Fibroblast of skin of right biceps (primary cell): ENCODE results near the gene FAM13B.

Experiments
- DNase-seq: peaks from one replicate; pipeline ENCODE4 v3.0.0-alpha.2; 2013

FAM13B gene

GRCh38 chr5:137890845-137891244 is 142.0 kb downstream of the FAM13B start:
- no peak for DNase-seq

GRCh38 chr5:137888863-137889759 is 143.8 kb downstream of the FAM13B start, which contains the start of gene PKD2L2:
PKD2L2 (plus strand) TSS chr5:137889457; CDS start chr5:137889492, 35 bp downstream.
- DNase-seq: peak; percentile 90

- no peak for DNase-seq
Measured at GRCh38 chr5:137888466-137888862, 144.4 kb downstream of the FAM13B start.
